AG09309 (cell line): ENCODE data around the gene FIBCD1.
A peak's percentile ranks its signal among the peaks of the same experiment; 100 is the strongest.
"Not testable (repeated sequence)": the region's sequence is repeated elsewhere in the genome, so short reads cannot be mapped to it uniquely, and the experiment has no call there.

Experiments used
- DNase-seq: peaks from one replicate; pipeline ENCODE4 v3.0.0-alpha.2; 2010; ENCODE audit warnings: low read depth
- H3K4me3 ChIP-seq: 2 replicates; pipeline ENCODE4 v1.5.1; 2011; ENCODE audit warnings: mild to moderate bottlenecking, low read depth, low read length, moderate library complexity; ENCODE audit not compliant: control insufficient read depth
- TF ChIP-seq, protein P1 (sequence below): IDR thresholded peaks from 2 replicates; pipeline ENCODE4 v1.5.1; 2011; ENCODE audit warnings: mild to moderate bottlenecking, low read depth, low read length, inconsistent platforms; ENCODE audit not compliant: insufficient read depth, control insufficient read depth; ENCODE audit errors: missing control alignments

The FIBCD1 gene

DNA sequence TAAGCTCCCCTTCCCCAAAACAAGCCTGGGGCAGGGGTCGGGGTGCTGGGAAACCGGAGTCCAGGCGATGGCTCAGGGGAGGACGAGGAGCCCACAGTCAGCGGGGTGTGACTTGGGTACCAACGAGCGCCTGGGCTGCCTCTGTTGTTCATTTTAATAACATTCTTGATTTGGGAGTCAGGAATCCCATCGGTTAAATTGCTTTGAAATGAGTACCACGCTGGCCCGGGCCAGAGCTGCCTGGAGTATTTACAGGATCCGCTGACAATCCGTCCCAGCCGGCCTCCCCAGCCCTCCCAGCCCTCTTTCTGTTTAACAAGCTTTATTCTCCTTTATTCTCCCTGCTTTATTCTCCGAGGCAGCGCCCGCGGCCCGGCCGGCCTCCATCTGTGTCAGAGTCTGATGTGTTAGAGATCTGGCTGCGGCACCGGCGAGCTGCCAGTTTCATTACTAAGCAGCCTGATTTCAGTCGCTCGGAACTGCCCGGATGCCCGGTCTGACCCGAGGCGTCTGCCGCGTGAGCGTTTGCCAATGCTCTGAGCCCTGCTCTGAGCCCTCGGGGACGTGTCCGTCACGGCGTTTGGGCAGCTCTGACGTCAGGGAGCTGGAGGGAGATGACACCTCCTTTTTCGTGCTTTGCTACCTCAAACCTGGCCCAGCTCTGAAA is 26.0 kb downstream of the FIBCD1 start:
- TF ChIP-seq, protein P1, sequence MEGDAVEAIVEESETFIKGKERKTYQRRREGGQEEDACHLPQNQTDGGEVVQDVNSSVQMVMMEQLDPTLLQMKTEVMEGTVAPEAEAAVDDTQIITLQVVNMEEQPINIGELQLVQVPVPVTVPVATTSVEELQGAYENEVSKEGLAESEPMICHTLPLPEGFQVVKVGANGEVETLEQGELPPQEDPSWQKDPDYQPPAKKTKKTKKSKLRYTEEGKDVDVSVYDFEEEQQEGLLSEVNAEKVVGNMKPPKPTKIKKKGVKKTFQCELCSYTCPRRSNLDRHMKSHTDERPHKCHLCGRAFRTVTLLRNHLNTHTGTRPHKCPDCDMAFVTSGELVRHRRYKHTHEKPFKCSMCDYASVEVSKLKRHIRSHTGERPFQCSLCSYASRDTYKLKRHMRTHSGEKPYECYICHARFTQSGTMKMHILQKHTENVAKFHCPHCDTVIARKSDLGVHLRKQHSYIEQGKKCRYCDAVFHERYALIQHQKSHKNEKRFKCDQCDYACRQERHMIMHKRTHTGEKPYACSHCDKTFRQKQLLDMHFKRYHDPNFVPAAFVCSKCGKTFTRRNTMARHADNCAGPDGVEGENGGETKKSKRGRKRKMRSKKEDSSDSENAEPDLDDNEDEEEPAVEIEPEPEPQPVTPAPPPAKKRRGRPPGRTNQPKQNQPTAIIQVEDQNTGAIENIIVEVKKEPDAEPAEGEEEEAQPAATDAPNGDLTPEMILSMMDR, result no peak
- no peak overlapping the region for H3K4me3 ChIP-seq
- DNase-seq, result peak; percentile 21

DNA sequence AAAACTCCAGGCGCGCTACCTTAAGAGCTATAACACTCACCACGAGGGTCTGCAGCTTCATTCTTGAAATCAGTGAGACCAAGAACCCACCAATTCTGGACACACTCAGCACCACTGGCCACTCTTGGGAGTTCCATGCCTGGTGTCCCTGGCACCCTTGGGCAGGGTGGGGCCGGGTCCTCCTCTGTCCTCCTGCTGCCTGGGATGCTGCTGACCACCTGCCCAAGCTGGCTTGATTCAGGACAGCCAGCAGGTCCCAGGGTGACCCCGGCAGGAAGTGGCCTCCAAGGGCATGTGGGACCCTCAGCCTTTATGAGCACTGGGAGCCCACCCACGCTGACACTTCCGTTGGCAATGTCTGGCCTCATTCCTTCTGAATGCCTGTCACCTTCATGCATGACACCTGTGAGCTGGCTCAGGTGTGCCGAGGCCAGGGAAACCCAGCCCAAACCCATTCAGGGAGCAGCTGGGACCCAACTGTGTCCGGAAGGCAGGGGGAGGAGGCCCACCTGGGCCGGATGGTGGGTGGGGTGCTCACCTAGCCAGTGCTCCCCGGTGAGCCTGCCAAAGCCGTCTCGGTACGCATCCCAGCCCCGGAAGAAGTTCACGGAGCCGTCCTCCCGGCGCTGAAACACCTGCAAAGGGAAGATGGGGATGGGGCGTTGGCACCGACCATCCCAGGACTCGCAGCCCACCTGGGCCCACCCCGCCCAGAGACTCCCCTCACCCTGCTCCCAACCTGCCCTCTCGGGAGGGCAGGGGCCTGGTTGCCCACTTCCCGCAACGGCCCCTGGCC is 27.6 kb downstream of the FIBCD1 start:
- H3K4me3 ChIP-seq, result no peak overlapping the region
- DNase-seq, result no peak
- TF ChIP-seq, protein P1, result no peak

DNA sequence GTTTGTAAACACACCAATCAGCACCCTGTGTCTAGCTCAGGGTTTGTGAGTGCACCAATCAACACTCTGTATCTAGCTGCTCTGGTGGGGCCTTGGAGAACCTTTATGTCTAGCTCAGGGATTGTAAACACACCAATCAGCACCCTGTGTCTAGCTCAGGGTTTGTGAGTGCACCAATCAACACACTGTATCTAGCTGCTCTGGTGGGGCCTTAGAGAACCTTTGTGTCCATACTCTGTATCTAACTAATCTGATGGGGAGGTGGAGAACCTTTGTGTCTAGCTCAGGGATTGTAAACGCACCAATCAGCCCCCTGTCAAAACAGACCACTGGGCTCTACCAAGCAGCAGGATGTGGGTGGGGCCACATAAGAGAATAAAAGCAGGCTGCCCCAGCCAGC is 28.4 kb downstream of the FIBCD1 start:
- H3K4me3 ChIP-seq, DNase-seq: not testable (repeated sequence)

DNA sequence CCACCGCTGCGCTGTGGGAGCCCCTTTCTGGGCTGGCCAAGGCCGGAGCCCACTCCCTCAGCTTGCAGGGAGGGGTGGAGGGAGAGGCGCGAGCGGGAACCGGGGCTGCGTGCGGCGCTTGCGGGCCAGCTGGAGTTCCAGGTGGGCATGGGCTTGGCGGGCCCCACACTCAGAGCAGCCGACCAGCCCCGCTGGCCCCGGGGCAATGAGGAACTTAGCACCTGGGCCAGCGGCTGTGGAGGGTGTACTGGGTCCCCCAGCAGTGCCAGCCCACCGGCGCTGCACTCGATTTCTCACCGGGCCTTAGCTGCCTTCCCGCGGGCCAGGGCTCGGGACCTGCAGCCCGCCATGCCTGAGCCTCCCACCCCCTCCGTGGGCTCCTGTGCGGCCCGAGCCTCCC is 29.0 kb downstream of the FIBCD1 start:
- H3K4me3 ChIP-seq, DNase-seq: not testable (repeated sequence)

DNA sequence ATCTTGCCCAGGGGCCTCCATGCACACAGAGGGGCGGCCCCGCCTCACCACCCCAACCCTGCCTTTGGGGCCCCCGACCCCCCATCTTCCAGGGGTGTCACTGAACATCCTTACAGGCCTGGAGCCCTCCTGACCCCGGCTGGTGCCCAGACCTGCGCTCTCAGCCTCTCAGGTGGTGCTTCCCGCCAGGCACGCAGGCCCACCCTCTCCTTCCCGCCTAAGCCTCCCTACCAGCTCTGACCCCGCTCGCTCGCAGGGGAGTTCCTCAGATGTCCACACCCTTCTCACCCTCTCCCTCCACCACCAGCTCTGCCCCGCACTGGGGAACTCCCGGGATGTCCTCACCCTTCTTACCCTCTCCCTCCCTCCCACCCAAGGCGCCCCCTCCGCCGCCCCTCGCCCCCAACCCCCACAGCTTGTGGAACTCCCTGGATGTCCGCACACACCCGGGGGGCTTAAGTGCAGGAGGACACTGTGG is 30.1 kb downstream of the FIBCD1 start:
- H3K4me3 ChIP-seq, result no peak overlapping the region
- no peak for DNase-seq
- TF ChIP-seq, protein P1, result no peak

DNA sequence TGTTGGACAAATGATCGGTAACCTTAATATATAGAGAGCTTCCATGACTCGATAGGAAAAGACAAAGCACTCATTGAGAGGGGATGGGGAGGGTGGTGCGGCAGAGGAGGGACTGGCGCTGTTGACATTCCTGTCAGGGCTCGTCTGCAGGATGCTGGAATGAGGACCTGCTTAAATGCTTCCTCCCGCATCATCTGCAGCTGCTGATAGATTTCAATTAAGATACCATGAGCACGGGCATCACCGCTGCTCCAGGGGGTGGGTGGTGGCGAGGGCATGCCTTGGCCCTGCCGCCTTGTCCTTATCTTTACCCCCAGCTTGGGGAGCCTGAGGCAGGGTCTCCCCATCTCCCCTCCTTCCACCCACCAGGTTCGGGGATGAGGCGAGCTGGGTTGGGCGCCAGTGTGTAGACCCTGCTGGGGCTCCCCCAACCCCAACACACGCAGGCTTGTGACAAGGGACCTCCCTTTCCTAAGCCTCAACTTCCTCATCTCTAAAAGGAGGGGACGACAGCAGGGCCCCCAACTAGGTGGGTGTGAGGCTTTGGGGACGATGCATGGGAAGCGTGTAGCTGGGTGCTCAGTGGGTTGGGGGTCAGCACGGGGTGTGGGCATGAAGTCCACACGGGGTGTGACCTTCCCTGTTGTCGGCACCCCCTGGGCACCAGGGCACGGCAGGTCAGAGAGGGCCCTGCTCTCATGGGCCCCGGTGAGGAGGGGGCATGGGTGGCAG is 30.7 kb downstream of the FIBCD1 start:
- DNase-seq, result no peak
- H3K4me3 ChIP-seq, result no peak overlapping the region
- TF ChIP-seq, protein P1, result no peak

DNA sequence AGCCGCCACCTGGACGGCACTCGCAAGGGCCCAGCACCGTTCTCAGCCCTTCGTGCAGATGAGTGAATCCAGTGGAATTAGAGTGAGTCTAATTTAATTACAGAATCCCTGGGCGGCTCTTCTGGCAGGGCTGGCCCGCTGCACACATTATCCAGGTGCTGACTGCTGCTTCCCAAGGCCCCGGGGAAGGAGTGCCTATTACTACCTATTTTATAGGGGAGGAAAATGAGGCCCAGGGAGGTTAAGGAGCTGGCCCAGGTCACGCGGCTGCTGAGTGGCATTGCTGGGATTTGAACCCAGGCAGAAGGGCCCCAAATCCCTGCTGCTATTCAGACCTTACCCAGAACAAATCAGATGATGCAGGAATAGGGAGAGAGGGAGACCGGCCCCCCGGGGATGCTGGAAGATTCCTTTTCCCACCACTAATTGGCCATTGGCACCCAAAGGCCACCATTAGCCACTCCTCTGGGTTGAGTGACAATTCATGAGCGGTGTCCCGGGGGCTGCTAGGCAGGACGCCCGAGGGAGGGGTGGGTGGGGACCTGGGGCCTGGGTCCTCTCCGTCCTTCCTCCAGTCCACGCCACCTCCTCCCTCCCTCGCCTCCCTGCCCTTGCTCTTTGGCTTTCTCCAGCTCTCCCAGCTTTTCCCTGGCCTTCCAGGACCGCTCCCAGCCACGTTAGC is 32.2 kb downstream of the FIBCD1 start:
- H3K4me3 ChIP-seq, result no peak overlapping the region
- no peak for DNase-seq
- TF ChIP-seq, protein P1, result no peak
